G401.6 (cell line): ENCODE results near the gene BCL11A.

ENCODE experiments used
- FAIRE-seq: peaks from 2 replicates; lab custom pipeline; 2012; peaks lifted over from hg19 to GRCh38; lab: Jason Lieb, UNC

BCL11A gene

GRCh38 chr2:60558536-60558935 lies 5.1 kb upstream of the BCL11A start:
- no peak for FAIRE-seq

GRCh38 chr2:60557486-60557864 lies 4.0 kb upstream of the BCL11A start:
- FAIRE-seq, result no peak

GRCh38 chr2:60556576-60557485 lies 3.4 kb upstream of the BCL11A start:
- no peak for FAIRE-seq

GRCh38 chr2:60556175-60556574 lies 2.7 kb upstream of the BCL11A start:
- no peak for FAIRE-seq

GRCh38 chr2:60555783-60556139 lies 2.3 kb upstream of the BCL11A start:
- peak; percentile 47 for FAIRE-seq

GRCh38 chr2:60555066-60555782 lies 1.8 kb upstream of the BCL11A start:
- peak; percentile 78 for FAIRE-seq

- no peak for FAIRE-seq
Observed at GRCh38 chr2:60554646-60555065, 1.2 kb upstream of the BCL11A start.

GRCh38 chr2:60554074-60554645 lies 706 bp upstream of the BCL11A start:
- FAIRE-seq, result no peak

- FAIRE-seq, result no peak
Observed at GRCh38 chr2:60552851-60553494, 481 bp downstream of the BCL11A start.

- no peak for FAIRE-seq
Observed at GRCh38 chr2:60552078-60552850, 1.2 kb downstream of the BCL11A start.

- FAIRE-seq, result no peak
Observed at GRCh38 chr2:60551240-60552077, 2.0 kb downstream of the BCL11A start.

GRCh38 chr2:60550984-60551239 lies 2.5 kb downstream of the BCL11A start:
- no peak for FAIRE-seq

- FAIRE-seq, result no peak
Observed at GRCh38 chr2:60550178-60550983, 3.1 kb downstream of the BCL11A start.

GRCh38 chr2:60549928-60550177 lies 3.6 kb downstream of the BCL11A start:
- no peak for FAIRE-seq

- no peak for FAIRE-seq
Observed at GRCh38 chr2:60549238-60549927, 4.1 kb downstream of the BCL11A start.

- FAIRE-seq, result no peak
Observed at GRCh38 chr2:60548845-60549237, 4.6 kb downstream of the BCL11A start.

- peak; percentile 33 for FAIRE-seq
Observed at GRCh38 chr2:60548311-60548710, 5.1 kb downstream of the BCL11A start.

- FAIRE-seq, result peak; percentile 37
Observed at GRCh38 chr2:60547841-60548240, 5.6 kb downstream of the BCL11A start.

GRCh38 chr2:60546756-60547420 lies 6.6 kb downstream of the BCL11A start:
- FAIRE-seq, result no peak
